IPS DF 4.7 (cell line): ENCODE measurements around the gene SPDYE2B.
"Not testable (repeated sequence)": the region's sequence is repeated elsewhere in the genome, so short reads cannot be mapped to it uniquely, and the experiment has no call there.

Experiments used
- DNase-seq: peaks from one replicate; pipeline ENCODE4 v3.0.0-alpha.2; 2013; ENCODE audit warnings: low spot score; ENCODE audit errors: extremely low read depth

SPDYE2B gene, protein sequence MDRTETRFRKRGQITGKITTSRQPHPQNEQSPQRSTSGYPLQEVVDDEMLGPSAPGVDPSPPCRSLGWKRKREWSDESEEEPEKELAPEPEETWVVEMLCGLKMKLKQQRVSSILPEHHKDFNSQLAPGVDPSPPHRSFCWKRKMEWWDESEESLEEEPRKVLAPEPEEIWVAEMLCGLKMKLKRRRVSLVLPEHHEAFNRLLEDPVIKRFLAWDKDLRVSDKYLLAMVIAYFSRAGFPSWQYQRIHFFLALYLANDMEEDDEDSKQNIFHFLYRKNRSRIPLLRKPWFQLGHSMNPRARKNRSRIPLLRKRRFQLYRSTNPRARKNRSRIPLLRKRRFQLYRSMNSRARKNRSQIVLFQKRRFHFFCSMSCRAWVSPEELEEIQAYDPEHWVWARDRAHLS

DNA sequence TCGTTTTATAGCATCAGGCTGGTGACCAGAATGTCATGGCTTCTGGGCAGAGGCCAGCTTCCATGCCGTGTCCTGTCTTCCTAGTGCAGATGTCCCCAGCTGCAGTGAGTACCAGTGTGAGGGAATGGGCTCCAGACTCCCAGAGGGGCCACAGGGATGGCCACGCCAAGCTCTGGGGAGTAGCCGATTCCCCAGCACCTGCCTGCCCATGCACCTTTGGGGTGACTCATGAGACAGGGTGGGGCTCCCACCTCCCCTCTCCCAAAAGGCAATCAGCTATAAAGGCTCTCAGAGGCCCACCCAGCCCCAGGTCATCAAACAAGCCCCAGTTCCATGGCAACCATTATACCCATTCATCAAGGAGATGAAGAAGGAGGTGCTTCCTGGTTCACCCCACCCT, at the start of gene SPDYE2B:
Gene SPDYE2B (plus strand): TSS at position 396 of the 400 bp plus-strand sequence. CDS start 2,030 bp downstream, outside the sequence.
- not testable (repeated sequence) for DNase-seq

DNA sequence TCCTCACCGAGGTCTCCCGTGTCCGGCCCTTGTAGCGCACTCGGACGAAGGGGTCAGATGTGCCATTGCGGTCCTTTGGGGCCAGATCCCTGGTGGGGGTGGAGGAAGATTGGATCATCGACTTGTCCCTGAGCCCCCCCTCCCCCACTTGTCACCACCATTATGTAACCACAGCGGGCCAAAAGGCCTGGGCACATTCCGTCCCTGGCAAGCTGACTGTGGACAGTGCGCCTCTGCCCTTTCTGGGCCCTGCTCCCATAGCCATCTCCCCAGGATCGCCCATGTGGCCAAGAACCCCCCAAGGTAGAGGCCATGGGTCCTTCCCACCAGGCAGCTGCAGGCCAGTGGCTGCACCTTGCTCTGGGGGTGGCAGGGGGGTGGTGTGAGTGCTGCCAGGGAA, 47.8 kb upstream of the SPDYE2B start:
- not testable (repeated sequence) for DNase-seq

DNA sequence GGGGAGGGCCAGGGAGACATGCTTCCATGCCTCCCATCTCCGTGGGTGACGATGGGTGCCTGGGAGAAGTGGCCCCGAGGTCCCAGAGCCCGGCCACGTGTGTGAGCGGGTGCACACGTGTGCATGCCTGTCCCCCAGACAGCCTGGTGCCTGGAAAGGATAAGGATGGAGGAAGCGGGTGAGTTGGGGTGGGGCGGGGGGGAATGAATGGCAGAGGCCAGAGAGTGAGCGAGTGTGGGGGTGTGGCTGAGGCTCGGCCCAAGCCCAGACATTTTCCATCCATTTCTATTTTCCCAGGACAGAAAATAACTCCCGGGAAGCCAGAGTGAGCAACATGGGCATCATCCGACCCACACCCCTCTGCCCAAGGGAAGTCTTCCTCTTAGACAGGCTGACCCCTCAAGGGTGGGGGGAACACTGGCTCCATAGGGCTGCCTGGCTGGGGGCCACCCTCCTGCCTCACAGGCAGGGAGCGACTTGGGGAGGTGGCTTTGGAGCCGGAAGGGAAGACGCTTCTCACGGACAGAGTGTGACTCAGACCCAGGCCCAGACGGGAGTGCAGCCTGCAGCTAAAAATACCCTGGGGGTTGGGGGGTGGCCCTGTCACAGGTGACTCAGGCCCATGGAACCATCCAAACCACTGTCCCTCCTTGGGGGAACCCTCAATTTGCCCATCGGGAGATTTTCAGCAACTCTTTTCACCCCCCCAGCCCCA, 45.5 kb upstream of the SPDYE2B start:
- DNase-seq = not testable (repeated sequence)

DNA sequence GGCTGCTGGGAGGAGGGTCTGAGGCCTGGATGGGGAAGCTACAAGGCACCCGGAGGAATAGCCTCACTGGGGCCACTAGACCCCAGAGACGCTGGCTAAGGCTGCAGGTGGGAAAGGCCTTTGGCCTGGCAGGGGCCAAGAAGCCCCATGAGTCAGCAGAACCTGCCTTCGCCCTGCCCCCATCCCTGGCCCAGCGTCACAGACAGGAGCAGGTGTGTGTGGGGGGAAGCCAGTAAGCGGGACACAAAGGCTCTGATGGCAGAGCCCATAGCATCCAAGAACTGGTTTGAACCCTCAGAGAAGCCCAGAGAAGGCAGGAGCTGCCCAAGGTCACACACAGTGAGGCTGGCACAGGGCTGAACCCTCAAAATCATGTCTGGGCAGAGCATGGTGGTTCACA, 43.3 kb upstream of the SPDYE2B start:
- not testable (repeated sequence) for DNase-seq

DNA sequence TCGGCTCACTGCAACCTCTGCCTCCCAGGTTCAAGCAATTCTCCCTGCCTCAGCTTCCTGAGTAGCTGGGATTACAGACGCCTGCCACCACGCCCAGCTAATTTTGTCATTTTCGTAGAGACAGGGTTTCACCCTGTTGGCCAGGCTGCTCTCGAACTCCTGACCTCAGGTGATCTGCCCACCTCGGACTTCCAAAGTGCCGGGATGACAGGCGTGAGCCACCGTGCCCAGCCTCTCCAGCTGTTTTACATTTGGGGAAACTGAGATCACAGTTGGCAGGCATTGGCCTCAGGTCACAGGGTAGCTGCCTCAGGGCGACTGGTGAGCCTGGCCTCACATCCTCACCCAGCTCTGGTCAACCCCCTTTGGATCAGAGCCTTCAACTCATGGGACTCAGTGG, 40.4 kb upstream of the SPDYE2B start:
- not testable (repeated sequence) for DNase-seq

DNA sequence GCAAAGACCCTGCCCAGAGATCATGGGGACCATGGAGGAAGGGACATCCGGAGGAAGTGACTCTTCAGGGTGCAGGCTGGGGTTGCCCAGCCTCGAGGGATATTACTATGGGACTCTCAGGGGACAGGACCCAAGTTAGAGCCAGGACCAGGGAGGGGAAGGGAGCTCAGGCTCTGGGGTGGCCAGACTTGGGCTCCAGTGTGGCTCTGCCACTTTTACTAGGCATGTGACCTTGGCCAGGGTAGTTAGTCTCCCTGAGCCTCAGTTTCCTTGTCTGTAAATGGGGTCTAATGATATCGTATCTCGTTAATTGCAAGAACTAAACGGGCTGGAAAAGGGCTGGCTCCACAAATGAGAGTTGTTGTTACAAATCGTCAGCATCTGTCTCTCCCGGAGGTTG, 39.7 kb upstream of the SPDYE2B start:
- not testable (repeated sequence) for DNase-seq

DNA sequence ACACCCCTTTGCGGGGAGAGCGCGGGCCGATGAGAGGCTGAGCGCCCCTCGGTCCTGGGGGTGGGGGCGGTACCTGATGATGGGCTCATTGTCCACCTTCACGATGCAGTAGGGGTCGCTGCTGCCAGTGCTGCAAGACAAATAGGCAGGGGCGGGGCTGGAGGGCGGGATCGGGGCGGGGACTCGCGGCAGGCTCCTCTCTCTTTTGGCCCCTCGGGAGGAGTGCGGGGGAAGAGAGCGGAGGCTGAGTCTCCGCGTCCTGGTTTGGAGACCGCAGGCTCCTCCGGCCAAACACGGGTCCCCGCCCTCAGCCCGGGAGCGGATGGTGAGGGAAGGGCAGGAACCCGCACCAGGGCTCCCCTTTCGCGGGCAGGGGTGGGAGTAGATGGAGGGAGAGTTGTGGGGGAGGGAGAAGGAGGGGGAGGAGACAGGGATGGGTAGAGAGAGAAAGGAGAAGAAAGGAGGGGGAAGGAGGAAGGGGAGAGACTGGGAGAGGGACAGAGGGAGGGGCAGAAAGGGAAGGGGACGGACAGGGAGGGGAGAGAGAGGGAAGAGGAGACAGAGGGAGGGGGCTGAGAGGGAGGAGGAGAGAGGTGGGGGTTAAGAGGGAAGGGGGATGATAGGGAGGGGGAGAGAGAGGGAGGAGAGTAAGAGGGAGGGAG, 39.0 kb upstream of the SPDYE2B start:
- not testable (repeated sequence) for DNase-seq

DNA sequence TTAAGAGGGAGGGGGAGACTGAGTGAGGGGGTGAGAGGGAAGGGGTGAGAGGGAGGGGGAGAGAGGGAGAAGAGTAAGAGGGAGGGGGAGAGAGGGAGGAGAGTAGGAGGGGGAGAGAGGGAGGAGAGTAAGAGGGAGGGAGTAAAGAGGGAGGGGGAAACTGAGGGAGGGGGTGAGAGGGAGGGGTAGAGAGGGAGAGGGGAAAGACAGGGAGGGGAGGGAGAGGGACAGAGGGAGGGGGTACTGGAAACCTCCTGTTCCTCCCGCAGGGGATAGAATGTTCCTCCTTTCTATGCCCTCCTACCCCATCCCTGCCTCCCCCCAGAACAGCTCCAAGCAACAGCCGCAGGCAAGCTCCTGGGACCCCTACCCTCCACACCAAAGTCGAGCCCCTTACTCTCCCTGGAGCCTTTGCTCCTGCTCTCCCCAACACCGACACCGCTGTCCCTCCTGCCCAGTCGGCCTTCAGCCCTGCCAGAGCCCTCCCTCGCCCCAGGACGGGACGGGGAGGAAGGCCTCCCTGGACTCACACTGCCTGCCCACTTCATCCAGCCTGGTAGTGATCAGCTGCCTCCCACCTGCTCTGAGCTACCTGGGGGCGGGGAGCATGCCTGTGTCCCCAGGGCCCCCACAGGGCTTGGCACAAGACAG, 38.3 kb upstream of the SPDYE2B start:
- DNase-seq = not testable (repeated sequence)

DNA sequence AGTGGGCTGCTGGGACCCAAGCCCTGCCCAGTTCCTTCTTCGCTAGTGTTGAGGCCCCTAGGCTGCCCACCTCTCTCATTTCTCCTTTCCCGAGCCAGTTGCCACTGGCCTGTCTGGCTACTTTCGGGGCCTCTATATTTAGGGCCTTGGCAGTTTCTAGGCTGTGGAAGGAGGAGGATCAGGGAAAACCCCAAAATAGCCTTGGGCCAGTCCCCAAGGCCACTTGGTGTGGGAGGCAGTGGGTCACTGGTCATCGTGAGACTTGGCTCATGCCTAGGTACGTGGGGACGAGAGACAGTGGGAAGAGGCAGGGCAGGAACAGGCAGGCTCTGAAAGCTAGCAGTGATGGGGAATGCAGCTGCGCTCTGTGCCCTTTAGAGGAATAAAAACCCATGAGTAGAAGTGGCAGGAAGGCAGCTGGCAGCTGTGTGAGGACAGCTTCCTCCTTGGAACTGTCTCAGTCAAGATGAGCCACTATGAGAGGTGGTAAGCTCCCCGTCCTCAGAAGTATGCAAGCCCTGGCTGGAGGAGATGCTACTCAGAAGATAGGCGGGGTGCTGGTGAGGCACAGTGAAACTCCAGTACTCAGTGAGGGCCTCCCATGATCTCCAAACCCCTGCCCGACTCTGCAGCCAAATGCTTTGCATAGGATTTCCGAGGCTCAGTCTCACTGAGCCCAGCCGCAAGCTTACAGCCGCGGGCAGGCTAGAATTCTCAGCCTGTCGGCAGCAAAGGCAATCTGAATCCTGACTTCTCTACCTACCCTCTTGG, 36.4 kb upstream of the SPDYE2B start:
- not testable (repeated sequence) for DNase-seq

DNA sequence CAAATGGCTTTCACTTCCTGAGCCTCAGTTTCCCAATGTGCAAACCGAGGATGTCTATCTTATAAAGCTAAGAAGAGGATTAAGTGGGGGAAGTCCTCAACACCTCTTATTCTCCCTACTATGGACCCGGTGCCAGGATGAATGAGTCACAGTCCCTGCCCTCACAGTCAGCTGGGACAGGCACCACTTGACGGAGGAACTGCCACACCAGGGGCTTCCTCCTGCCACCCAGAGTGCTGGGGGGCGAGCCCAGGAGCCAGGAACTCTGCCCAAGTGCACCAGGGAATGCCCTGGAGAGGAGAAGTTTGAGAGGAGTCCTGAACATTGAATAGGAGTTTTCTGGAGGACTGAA, 35.8 kb upstream of the SPDYE2B start:
- DNase-seq = not testable (repeated sequence)

DNA sequence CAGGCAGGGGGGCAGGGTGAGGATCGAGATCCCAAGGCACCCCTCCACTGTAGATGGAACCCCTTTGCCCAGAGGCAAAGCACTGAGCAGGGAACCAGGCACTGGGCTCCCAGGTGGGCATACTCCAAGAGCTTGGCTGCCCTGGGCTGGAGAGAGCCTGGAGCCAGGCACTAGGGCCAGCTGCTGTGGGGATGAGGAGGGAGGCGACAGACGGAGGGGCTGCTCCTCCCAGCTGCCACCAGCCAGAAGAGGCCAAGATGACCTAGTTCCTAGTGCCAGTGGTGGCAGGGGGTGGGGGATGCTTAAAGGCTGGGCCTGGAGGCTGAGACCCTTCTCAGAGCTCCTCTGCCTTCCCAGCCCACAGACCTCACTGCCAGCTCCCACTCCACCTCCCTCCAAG, 35.2 kb upstream of the SPDYE2B start:
- DNase-seq = not testable (repeated sequence)

DNA sequence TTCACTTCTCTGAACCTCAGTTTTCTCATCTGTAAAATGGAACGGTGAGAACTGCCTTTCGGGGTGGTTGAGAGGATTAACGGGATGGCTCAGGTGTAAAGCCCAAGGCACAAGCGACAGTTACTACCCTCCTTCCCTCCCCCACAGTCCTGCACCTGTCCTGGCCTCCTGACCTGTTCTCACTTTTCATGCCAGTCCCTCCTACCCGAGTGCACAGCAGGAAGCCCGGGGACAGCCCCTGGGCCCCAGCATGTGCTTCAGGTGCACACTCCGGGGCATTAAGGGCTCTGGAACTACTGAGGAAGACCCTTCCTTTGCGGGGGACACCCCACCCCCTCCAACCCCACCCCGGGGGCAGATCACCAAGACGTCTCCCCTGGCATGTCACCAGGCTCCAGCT, 34.2 kb upstream of the SPDYE2B start:
- DNase-seq = not testable (repeated sequence)

DNA sequence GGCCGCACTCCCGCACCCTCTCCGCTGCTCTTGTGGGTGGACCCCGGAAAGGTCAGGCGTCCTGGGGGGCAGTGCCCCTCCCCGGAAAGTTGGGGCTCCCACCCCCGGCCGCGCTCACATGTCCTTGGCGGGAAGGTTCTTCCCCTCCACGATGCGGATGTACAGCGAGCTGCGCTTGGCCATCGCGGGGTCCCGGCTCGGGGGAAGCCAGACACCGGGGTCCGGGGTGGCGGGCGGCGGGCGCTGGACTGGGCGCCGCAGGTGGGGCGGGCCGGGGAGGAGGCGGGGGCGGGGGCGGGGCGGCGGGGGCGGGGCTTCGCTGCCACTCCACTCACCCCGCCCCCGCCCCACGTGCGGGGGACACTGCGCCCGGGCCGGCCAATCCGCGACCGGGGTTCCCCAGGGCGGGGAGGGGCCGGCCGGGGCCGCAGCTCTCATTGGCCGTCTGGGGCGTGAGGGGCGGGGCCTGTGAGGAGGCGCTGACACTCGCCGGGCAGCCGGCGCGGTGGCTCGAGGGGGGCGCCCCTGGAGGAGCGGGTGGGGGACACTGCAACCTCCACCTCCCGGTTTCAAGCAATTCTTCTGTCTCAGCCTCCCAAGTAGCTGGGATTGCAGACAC, 33.5 kb upstream of the SPDYE2B start, which contains the start of gene RASA4:
Gene RASA4 (minus strand): TSS at position 250 of the 619 bp plus-strand sequence. CDS start 67 bp downstream, at position 183.
- not testable (repeated sequence) for DNase-seq

DNA sequence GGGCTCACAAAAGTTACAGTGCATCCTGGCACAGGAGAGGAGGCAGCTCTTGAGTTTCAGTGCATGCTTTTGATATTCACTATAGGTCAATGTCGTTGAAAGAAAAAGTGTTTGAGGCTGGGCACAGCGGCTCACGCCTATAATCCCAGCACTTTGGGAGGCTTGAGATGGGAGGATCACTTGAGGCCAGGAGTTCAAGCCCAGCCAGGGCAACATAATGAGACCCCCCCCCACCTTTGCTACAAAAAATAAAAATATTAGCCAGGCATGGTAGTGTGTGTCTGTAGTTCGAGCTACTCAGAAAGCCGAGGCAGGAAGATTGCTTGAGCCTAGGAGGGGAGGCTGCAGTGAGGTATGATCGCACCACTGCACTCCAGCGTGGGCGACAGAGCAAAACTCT, 32.0 kb upstream of the SPDYE2B start:
- not testable (repeated sequence) for DNase-seq

DNA sequence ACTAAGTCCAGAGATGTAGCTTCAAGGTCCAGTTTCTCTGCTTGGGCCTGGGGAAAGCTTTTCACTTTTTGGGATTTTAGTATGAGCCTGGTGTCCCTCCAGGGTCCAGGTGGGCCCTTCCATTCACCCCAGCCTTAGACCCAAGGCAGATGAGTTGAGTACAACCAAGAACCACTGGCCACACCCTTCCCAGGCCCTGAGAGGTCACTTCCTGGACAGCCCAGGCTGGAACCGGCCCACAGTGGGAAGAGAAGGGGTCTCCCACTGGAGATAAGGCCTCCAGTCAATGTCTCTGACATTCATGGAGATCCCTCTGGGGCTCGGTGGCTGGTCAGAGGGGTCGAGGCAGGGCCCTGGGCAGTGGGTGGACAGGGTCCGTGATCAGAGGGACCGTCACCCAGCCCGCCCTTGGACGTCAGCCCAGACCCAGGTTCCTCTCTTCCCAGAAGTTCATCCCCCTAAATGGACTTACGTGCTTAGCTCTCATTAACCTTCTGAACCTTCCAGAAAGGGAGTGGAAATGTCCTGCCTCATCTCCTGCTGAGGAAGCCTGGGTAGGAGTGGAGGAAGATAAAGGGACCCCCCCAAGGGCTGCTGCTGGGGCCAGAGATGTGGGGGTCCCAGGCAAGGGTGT, 22.7 kb upstream of the SPDYE2B start:
- DNase-seq = not testable (repeated sequence)

DNA sequence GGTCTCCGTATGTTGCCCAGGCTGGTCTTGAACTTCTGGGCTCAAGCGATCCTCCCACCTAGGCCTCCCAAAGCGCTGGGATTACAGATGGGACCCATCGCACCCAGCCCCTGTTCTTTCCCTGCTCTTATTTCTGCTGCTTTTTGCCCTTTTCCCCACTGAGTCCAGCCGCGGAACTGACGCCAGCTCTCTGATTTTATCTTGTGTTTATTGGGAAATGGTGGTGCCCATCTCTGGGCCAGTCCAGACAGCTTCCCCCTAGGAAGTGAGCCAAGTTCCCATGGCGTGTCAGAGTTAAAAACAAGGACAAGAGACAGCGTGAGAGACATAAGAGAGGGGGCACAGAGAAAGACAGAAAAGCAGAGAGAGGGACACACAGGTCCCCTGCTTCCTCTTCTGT, 19.5 kb upstream of the SPDYE2B start:
- DNase-seq = not testable (repeated sequence)

DNA sequence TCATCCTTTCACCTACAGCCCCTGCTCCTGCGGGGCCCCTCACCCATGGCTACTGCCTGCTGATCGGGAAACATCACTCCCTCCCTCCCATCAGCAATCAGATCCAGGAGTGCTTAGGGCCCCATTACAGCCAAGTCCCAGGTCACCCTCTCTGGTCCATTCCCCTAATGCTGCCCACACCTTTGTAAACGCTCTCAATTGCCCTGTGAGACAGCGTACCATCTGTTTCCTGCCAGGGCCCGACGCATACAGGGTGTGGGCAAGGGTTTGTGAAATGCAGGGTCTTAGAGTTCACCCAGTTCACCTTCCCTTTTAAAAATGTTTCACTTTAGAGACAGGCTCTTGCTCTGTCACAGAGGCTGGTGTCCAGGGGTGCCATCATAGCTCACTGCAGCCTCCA, 15.8 kb upstream of the SPDYE2B start:
- DNase-seq = not testable (repeated sequence)

DNA sequence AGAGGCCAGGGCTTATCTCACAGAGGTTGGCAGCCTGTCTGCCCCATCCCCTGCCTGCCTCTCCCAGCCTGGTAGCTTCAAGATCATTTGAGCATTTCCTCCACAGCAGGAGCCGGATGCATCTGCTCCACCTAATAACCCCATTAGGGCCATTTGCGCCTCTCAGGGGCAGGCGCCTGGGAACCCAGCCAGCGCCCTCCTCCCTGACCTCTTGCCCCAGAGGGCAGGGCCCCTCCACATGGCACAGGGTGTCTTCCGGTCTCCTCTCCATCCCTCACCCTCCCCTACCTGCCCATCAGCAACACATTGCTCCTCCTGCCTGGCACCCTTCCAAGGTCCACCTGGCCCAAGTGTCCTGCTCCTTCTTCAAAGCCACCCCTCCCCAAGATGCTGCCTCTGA, 14.8 kb upstream of the SPDYE2B start:
- DNase-seq = not testable (repeated sequence)

DNA sequence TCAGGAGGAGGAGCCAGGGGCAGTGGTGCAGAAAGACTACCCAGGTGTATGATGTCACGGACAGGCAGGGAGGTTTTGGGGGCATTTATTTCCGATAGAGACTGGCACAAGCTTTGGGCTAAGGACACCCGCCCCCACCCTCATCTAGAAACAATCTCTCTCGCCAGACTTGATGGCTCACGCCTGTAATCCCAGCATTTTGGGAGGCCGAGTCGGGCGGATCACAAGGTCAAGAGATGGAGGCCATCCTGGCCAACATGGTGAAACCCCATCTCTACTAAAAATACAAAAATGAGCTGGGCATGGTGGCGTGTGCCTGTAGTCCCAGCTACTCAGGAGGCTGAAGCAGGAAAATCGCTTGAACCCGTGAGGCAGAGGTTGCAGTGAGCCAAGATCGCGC, 13.2 kb upstream of the SPDYE2B start:
- not testable (repeated sequence) for DNase-seq

DNA sequence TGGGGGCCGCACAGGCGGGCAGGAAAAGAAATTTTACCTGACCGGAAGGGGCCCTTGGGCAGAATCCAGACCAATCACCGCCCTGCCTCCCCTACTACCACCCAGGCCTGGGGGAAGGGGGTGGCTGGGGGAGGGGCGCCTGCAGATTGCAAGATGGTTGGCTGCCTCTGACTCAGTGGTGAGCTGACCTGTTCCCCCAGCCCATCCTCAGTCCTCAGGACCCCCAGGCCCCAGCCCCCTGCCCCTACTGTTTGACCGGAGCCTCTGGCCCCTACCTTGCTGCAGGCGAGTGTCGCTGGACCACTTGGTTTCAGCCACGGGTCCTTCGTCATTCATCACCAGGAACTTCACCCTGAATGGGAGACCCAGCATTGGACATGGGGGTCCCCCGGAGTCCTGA, 11.3 kb upstream of the SPDYE2B start:
- not testable (repeated sequence) for DNase-seq
